Transverse colon (tissue), 4 donors: Measurements from ENCODE around the gene POLE. TPM values are rescaled to one million over a fixed set of nuclear protein-coding genes. Genes with fewer than 3 reads are reported as not detected.

Experiments used
- DNase-seq: peaks from one replicate; pipeline ENCODE4 v3.0.0-alpha.2; 2019
- H3K27ac ChIP-seq, 4 donors: fragments of 200-600 bp; sonication (generic); 2 replicates each; pipeline ENCODE4 v1.5.1; 2016 to 2018; ENCODE audit warnings: inconsistent platforms in 4 of 4
- H3K27me3 ChIP-seq: fragments of 200-600 bp; sonication (generic); 2 replicates; pipeline ENCODE4 v1.5.1; 2017; ENCODE audit warnings: inconsistent platforms
- H3K36me3 ChIP-seq, 4 donors: fragments of 200-600 bp; sonication (generic); 2 replicates each; pipeline ENCODE4 v1.5.1; 2017 to 2019; ENCODE audit warnings: inconsistent platforms in 4 of 4
- H3K4me1 ChIP-seq, 4 donors: fragments of 200-600 bp; sonication (generic); 2 replicates each; pipeline ENCODE4 v1.5.1; 2017 to 2020; ENCODE audit warnings: inconsistent platforms in 4 of 4
- H3K4me3 ChIP-seq, 4 donors: fragments of 200-600 bp; sonication (generic); 1 replicate in 1 of 4; 2 replicates in 3 of 4; pipeline versions ENCODE4 v1.5.1 to v1.6.1; 2017 to 2019; ENCODE audit warnings: inconsistent platforms in 4 of 4
- H3K9me3 ChIP-seq, 2 donors: fragments of 200-600 bp; sonication (generic); 2 replicates each; pipeline ENCODE4 v1.5.1; 2017 to 2019; ENCODE audit warnings: inconsistent platforms in 2 of 2
- EP300 ChIP-seq: sonication (generic); formaldehyde crosslinking; IDR thresholded peaks from one replicate; pipeline ENCODE4 v1.6.1; 2017; ENCODE audit warnings: antibody characterized with exemption, low read depth
- POLR2A ChIP-seq: fragments of 450-650 bp; IDR thresholded peaks from one replicate; pipeline ENCODE4 v1.6.1; 2016; ENCODE audit warnings: antibody characterized with exemption, mild to moderate bottlenecking, moderate library complexity
- POLR2AphosphoS5 ChIP-seq, 3 donors: sonication (generic); formaldehyde crosslinking; IDR thresholded peaks; one replicate each; pipeline ENCODE4 v1.6.1; 2016; ENCODE audit warnings: antibody characterized with exemption in 3 of 3
- WGBS, 2 donors: methylation state at CpG; one replicate each; pipeline ENCODE4 v1.1.5; 2018; ENCODE audit warnings: low coverage in 1 of 2; 5-methylcytosine and 5-hydroxymethylcytosine counted together
- in situ Hi-C, 4 donors: fragments of 200-750 bp; cut with MboI; loops; one replicate each; pipeline versions ENCODE4 v1.15.0 to v1.15.1; 2017; ENCODE audit warnings: low sequenced_read_pairs in 3 of 4, low pct_ligation_motif_present in 1 of 4, low pct_unique_long_range_greater_than_20kb in 1 of 4
- intact Hi-C: fragments of 100-400 bp; cut with DNase I; formaldehyde crosslinking; loops from one replicate; pipeline ENCODE4 v1.15.1; 2023; ENCODE audit warnings: low total_unique reads
- total RNA-seq, 4 donors: library from RNA; depleted of rRNA; stranded (reverse); fragments of >200 nt; gene quantifications; one replicate each; pipeline ENCODE4 v1.1.0, GENCODE V29; 2016
- TF ChIP-seq, protein P1 (sequence below), 5 experiments: fragments of 200-600 bp in 3 of 5; fragments of 450-650 bp in 2 of 5; sonication (generic) in 3 of 5; IDR thresholded peaks; 1 replicate in 2 of 5; 2 replicates in 3 of 5; pipeline ENCODE4 v1.5.1; 2016 to 2017; ENCODE audit warnings: antibody characterized with exemption in 5 of 5, inconsistent platforms in 3 of 5, mild to moderate bottlenecking in 2 of 5, moderate library complexity in 1 of 5

Gene POLE
- total RNA-seq, 4 donors from 2014 or later, result 57.0 to 204 (median 74.1) TPM

DNA sequence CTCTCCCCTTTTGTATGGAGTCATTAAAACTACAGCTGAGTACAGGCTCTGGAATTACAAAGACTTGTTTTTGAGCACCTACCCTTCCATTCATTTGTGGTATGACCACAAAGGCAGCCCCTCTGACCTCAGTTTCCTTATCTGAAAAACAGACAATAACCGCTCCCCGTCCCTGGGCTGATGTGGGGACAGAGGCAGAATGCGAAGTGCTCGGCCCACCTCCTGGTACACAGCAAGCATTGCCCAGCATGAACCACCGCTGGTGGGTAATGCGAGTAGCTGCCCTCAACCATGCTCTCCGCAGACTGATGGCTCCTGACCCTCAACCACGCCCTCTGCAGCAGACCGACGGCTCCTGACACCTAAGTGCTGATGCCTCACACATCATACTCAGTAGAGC, 46.2 kb downstream of the POLE start:
- no peaks in the 10 kb centered on the region for H3K9me3 ChIP-seq
- DNase-seq, result no peak
- TF ChIP-seq, protein P1, sequence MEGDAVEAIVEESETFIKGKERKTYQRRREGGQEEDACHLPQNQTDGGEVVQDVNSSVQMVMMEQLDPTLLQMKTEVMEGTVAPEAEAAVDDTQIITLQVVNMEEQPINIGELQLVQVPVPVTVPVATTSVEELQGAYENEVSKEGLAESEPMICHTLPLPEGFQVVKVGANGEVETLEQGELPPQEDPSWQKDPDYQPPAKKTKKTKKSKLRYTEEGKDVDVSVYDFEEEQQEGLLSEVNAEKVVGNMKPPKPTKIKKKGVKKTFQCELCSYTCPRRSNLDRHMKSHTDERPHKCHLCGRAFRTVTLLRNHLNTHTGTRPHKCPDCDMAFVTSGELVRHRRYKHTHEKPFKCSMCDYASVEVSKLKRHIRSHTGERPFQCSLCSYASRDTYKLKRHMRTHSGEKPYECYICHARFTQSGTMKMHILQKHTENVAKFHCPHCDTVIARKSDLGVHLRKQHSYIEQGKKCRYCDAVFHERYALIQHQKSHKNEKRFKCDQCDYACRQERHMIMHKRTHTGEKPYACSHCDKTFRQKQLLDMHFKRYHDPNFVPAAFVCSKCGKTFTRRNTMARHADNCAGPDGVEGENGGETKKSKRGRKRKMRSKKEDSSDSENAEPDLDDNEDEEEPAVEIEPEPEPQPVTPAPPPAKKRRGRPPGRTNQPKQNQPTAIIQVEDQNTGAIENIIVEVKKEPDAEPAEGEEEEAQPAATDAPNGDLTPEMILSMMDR (IDR thresholded peaks at IDR 0.05), result no peak
- TF ChIP-seq POLR2AphosphoS5 (IDR thresholded peaks at IDR 0.05), result no peak
- TF ChIP-seq EP300, result no peak
- no peak for TF ChIP-seq POLR2A
- peaks cover 0 to 15% (median 6%) of the 10 kb centered on the region in 4 donors for H3K36me3 ChIP-seq
- in situ Hi-C loops (no loop called here), intact Hi-C loops (no loop called here)
- no peak overlapping the region for H3K4me3 ChIP-seq
- H3K4me1 ChIP-seq, result no peaks in the 10 kb centered on the region
- H3K27ac ChIP-seq, result no peak overlapping the region
- 80% methylated on average over 10 of the region's 10 CpGs; no CpG with 5 or more reads in 1 of the 2 donors for WGBS, 2 donors
- H3K27me3 ChIP-seq, result no peaks in the 10 kb centered on the region

DNA sequence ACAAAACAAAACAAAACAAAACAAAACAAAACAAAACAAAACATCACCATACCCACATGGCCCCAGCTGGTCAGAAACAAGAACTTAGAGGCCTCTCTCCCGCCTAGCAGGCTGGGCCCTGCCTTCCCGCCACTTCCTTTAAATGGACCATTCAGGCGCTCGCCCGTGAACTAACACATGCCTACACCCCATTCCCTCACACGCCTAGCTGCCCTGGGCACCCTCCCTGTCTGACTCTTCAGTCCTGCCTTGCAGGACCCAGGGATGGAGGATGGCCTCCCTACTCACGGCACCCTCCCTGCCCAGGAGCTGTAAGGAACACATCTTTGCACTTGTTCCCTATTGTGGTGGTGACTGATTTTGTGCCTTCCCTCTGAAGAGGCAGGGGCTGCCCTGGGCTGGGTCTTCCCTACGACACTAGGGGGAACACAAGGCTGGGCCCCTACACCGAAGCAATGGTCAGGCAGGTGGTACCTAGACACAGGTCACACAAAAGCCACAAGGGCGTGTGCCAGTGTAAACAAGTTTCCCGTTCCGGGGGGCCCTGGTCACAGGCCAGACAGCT, 47.1 kb downstream of the POLE start:
- no peak for TF ChIP-seq EP300
- H3K36me3 ChIP-seq, result peaks cover 0 to 20% (median 8%) of the 10 kb centered on the region in 4 donors
- in situ Hi-C loops (no loop called here), intact Hi-C loops (no loop called here)
- H3K4me3 ChIP-seq, result no peak overlapping the region
- 80 to 83% methylated on average over 1 to 12 of the region's 12 CpGs for WGBS, 2 donors
- H3K9me3 ChIP-seq, result no peaks in the 10 kb centered on the region
- no peaks in the 10 kb centered on the region for H3K4me1 ChIP-seq
- H3K27me3 ChIP-seq, result no peaks in the 10 kb centered on the region
- DNase-seq, result no peak
- H3K27ac ChIP-seq, result no peak overlapping the region

GRCh38 chr12:132638541-132639408, 48.4 kb downstream of the POLE start:
- Histone ChIP-seq H3K36me3 (peaks cover 0 to 25% (median 10%) of the 10 kb centered on the region in 4 donors), H3K4me3 (no peak overlapping the region), H3K27me3 (no peaks in the 10 kb centered on the region), H3K9me3 (no peaks in the 10 kb centered on the region), H3K4me1 (no peaks in the 10 kb centered on the region), H3K27ac (no peak overlapping the region)
- in situ Hi-C loops, result no loop called here
- DNase-seq, result no peak
- 60 to 73% methylated on average over 7 to 23 of the region's 25 CpGs for WGBS, 2 donors
- TF ChIP-seq POLR2AphosphoS5 (IDR thresholded peaks at IDR 0.05), result no peak
- TF ChIP-seq EP300, result no peak
- TF ChIP-seq, protein P1 (IDR thresholded peaks at IDR 0.05), result peak; percentile 44 to 74 (median 67)
- intact Hi-C loops, result no loop called here

DNA sequence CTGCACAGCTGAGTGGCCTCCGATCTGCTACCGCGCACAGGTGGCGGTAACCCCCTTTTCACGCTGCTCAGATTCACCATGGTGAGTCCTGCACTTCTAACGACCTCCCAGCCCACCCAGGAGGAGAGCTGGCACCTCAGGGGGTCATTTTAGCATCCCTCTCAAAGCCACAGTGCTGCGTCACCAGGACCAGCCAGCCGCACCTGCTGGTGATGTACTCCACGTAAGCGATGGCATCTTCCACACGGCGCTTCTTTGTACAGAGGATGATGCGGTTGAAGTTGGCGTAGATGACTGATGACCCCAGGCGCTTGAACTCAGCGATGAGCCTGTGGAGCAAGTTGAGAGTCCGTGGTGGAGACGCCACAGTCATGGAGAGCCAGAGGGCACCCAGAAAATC, 49.3 kb downstream of the POLE start:
- no peaks in the 10 kb centered on the region for H3K9me3 ChIP-seq
- DNase-seq, result no peak
- no peak overlapping the region for H3K27ac ChIP-seq
- in situ Hi-C loops, result no loop called here
- H3K36me3 ChIP-seq, result peaks cover 0 to 21% (median 10%) of the 10 kb centered on the region in 4 donors
- 89% methylated on average over 18 of the region's 18 CpGs; no CpG with 5 or more reads in 1 of the 2 donors for WGBS, 2 donors
- no peaks in the 10 kb centered on the region for H3K27me3 ChIP-seq
- TF ChIP-seq, protein P1 (IDR thresholded peaks at IDR 0.05), result no peak
- TF ChIP-seq POLR2A (no peak), EP300 (no peak), POLR2AphosphoS5 (IDR thresholded peaks at IDR 0.05) (no peak)
- intact Hi-C loops, result no loop called here
- H3K4me1 ChIP-seq, result no peaks in the 10 kb centered on the region
- no peak overlapping the region for H3K4me3 ChIP-seq
